ENCODE data around the gene TEX35. TPM values are rescaled to one million over a fixed set of nuclear protein-coding genes. Genes with fewer than 3 reads are reported as not detected.

The TEX35 gene
- total RNA-seq, 3 donors from 2014 or later (not counting 1 experiment from before 2014, with no cell fraction given): not detected

DNA sequence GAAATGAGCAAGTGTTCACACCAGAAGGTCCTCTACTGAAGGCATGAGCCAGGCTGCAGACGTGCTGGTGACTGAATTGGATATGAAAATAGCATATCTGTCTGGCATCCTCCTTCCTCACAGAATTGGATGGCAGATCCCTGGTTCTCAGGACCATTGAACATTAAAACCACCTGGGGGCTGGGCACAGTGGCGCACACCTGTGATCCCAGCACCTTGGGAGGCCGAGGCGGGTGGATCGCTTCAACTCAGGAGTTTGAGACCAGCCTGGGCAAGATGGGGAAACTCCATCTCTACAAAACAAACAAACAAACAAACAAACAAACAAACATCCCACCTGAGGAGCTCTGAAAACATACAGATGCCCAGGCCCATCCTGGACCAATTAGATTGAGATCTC lies 23.4 kb downstream of the TEX35 start:
- H3K36me3 Mint-ChIP-seq: no peaks in the 10 kb centered on the region
- Histone ChIP-seq H3K27me3 (ENCODE audit: control insufficient read depth, insufficient read depth, low read length) (no peaks in the 10 kb centered on the region), H3K9me3 (ENCODE audit: control insufficient read depth, insufficient read depth, low read length) (no peaks in the 10 kb centered on the region), H3K4me3 (ENCODE audit: low read length) (no peak overlapping the region), H3K36me3 (ENCODE audit: control insufficient read depth, insufficient read depth, low read length) (no peaks in the 10 kb centered on the region), H3K4me1 (ENCODE audit: control insufficient read depth, insufficient read depth, low read length) (no peaks in the 10 kb centered on the region), H3K27ac (ENCODE audit: low read length) (no peak overlapping the region)
- DNase-seq (no peak), ATAC-seq (no peak)
- peaks cover 0 to 7% of the 10 kb centered on the region in 2 donors for H3K27me3 Mint-ChIP-seq (ENCODE audit: low read depth in 2 of 2)
- no peaks in the 10 kb centered on the region for H3K9me3 Mint-ChIP-seq
- no peak overlapping the region for H3K4me3 Mint-ChIP-seq
- 92% methylated on average over 5 of the region's 5 CpGs for WGBS (ENCODE audit: insufficient coverage)
- TF ChIP-seq, protein P1, sequence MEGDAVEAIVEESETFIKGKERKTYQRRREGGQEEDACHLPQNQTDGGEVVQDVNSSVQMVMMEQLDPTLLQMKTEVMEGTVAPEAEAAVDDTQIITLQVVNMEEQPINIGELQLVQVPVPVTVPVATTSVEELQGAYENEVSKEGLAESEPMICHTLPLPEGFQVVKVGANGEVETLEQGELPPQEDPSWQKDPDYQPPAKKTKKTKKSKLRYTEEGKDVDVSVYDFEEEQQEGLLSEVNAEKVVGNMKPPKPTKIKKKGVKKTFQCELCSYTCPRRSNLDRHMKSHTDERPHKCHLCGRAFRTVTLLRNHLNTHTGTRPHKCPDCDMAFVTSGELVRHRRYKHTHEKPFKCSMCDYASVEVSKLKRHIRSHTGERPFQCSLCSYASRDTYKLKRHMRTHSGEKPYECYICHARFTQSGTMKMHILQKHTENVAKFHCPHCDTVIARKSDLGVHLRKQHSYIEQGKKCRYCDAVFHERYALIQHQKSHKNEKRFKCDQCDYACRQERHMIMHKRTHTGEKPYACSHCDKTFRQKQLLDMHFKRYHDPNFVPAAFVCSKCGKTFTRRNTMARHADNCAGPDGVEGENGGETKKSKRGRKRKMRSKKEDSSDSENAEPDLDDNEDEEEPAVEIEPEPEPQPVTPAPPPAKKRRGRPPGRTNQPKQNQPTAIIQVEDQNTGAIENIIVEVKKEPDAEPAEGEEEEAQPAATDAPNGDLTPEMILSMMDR (IDR thresholded peaks at IDR 0.05): no peak
- no peak overlapping the region for H3K27ac Mint-ChIP-seq
- H3K4me1 Mint-ChIP-seq: peaks cover 6 to 14% of the 10 kb centered on the region in 2 donors
- intact Hi-C loops (cut with micrococcal nuclease): no loop called here

DNA sequence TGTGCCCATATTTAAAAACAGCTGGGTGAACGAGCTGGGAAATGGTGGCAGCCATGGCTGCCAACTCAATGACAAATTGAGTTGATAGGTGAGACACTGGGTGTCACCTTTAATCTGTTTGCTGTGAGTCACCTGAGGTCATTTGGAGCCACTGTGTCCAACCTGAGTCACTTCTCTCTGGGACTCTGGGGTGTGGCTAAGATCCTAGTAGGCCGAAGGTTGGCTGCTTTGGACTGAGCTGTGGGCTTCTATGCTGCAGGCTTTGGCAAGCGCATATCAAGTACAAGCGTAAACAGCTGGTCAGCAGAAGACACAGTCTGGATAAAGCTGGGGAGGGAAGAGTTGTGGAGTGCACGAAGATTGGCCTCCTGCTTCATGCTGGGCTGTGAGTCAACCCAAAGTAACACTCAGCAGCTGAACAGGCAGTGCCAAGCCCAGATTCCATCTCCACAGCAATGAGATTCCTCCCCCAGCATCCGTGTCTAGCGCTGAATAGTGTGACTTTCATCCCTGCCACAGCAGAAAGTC lies 24.0 kb downstream of the TEX35 start:
- 91% methylated on average over 7 of the region's 7 CpGs for WGBS (ENCODE audit: insufficient coverage)
- H3K27ac ChIP-seq (ENCODE audit: low read length): no peak overlapping the region
- TF ChIP-seq, protein P1 (IDR thresholded peaks at IDR 0.05): no peak
- no peak overlapping the region for H3K4me3 ChIP-seq (ENCODE audit: low read length)
- no peaks in the 10 kb centered on the region for H3K36me3 ChIP-seq (ENCODE audit: control insufficient read depth, insufficient read depth, low read length)
- Mint-ChIP-seq H3K27ac (no peak overlapping the region), H3K36me3 (no peaks in the 10 kb centered on the region), H3K9me3 (no peaks in the 10 kb centered on the region), H3K4me1 (peaks cover 6 to 20% of the 10 kb centered on the region in 2 donors), H3K27me3 (ENCODE audit: low read depth in 2 of 2) (peaks cover 0 to 7% of the 10 kb centered on the region in 2 donors), H3K4me3 (no peak overlapping the region)
- H3K4me1 ChIP-seq (ENCODE audit: control insufficient read depth, insufficient read depth, low read length): peaks cover 5% of the 10 kb centered on the region
- no peaks in the 10 kb centered on the region for H3K27me3 ChIP-seq (ENCODE audit: control insufficient read depth, insufficient read depth, low read length)
- intact Hi-C loops (cut with micrococcal nuclease): no loop called here
- no peaks in the 10 kb centered on the region for H3K9me3 ChIP-seq (ENCODE audit: control insufficient read depth, insufficient read depth, low read length)
- no peak for ATAC-seq
- DNase-seq: no peak

DNA sequence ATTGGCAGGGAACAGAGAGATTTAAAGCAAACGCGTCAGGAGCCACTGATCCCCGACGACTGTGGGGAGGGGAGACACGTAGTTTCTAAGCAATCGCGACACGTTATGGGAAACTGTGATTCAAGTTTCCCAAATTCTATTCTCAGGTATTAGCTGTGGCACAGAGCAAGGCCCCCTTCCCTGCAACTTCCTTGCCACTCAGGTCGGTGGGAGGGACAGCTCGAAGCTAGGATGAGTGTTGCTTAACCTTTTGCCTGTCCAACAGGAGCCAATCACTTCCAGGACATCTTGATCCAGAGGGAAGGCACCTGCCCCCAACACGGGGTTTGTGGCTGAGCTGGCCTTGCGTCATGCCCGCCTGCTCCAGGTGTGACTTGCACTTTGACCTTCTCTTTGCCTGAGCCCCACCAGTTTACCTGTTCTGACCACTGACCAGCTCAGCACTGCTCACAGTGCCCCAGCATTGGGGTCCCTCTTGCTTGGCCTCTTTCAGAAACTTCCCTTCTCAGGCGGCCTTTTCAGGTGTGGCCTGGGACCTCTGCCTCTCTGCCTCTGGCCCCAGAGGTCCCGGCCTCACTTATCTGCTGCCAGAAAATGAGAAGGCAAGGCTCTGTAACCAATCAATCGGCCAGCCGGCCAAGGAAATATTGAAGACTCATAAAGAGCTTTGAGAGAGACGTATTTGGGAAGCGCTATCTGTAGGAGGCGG lies 24.6 kb downstream of the TEX35 start:
- H3K36me3 Mint-ChIP-seq: no peaks in the 10 kb centered on the region
- Histone ChIP-seq H3K36me3 (ENCODE audit: control insufficient read depth, insufficient read depth, low read length) (no peaks in the 10 kb centered on the region), H3K27me3 (ENCODE audit: control insufficient read depth, insufficient read depth, low read length) (no peaks in the 10 kb centered on the region), H3K9me3 (ENCODE audit: control insufficient read depth, insufficient read depth, low read length) (no peaks in the 10 kb centered on the region), H3K4me3 (ENCODE audit: low read length) (no peak overlapping the region), H3K27ac (ENCODE audit: low read length) (no peak overlapping the region), H3K4me1 (ENCODE audit: control insufficient read depth, insufficient read depth, low read length) (peaks cover 7% of the 10 kb centered on the region)
- no peak overlapping the region for H3K27ac Mint-ChIP-seq
- no peaks in the 10 kb centered on the region for H3K9me3 Mint-ChIP-seq
- DNase-seq (no peak), ATAC-seq (no peak)
- WGBS (ENCODE audit: insufficient coverage): 95% methylated on average over 20 of the region's 20 CpGs
- peaks cover under 1 to 16% of the 10 kb centered on the region in 2 donors for H3K4me1 Mint-ChIP-seq
- no peak overlapping the region for H3K4me3 Mint-ChIP-seq
- intact Hi-C loops (cut with micrococcal nuclease): no loop called here
- peaks cover 0 to 4% of the 10 kb centered on the region in 2 donors for H3K27me3 Mint-ChIP-seq (ENCODE audit: low read depth in 2 of 2)
- TF ChIP-seq, protein P1 (IDR thresholded peaks at IDR 0.05): no peak
